GM21619 (cell line): ENCODE measurements around the gene CRHBP.

Experiments used
- ATAC-seq: cut with Tn5 transposase; IDR thresholded peaks from one replicate; pipeline ENCODE4 v1.9.1; 2021; ENCODE audit not compliant: unreplicated experiment

Gene CRHBP

GRCh38 chr5:77015938-77016569 lies 63.2 kb downstream of the CRHBP start:
- ATAC-seq = no peak

GRCh38 chr5:77016962-77017361 lies 64.1 kb downstream of the CRHBP start:
- ATAC-seq = no peak

GRCh38 chr5:77017668-77018067 lies 64.8 kb downstream of the CRHBP start:
- ATAC-seq = no peak
